ENCODE data around the gene PRKCA.

Gene PRKCA

DNA sequence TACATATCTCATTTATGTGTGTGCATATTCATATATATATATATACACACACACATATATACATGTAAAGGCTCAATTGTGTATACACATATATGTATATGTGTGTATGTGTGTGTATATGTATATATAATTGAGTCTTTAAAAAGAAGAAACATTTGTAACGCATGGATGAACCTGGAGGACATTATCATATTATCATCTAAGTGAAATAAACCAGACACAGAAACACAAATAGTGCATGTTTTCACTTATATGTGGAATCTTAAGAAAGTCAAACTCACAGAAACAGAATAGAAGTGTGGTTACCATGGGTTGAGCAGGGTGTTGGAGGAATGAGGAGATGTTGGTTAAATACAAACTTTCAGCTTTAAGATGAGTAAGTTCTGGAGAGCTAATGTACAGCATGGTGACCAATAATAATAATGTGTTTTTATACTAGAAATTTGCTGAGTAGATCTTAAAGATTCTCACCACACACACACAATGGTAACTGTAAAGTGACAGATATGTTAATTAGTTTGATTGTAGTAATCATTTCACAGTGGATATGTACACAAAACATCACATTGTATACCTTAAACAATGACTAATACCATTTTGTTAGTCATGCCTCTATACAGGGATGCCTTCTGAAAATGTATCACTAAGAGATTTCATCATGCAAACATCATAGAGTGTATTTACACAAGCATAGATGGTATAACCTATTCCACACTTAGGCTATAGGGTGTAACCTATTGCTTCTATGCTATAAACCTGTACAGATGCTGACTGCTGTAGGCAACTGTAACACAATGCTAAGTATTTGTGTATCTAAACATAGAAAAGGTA, 399.9 kb downstream of the PRKCA start:
- H3K36me3 ChIP-seq, result peaks cover 2% of the 10 kb centered on the region; the same call in 1 of the 2 replicates
- H3K4me1 ChIP-seq, result peaks cover 21% of the 10 kb centered on the region
- no peak overlapping the region for H3K4me3 ChIP-seq (ENCODE audit: low read depth, low read length)
- no peak for DNase-seq
- no peak for TF ChIP-seq CTCF (IDR thresholded peaks at IDR 0.05; ENCODE audit: low read depth, low read length)
- no peaks in the 10 kb centered on the region for H3K27me3 ChIP-seq
- no peaks in the 10 kb centered on the region for H3K9me3 ChIP-seq

DNA sequence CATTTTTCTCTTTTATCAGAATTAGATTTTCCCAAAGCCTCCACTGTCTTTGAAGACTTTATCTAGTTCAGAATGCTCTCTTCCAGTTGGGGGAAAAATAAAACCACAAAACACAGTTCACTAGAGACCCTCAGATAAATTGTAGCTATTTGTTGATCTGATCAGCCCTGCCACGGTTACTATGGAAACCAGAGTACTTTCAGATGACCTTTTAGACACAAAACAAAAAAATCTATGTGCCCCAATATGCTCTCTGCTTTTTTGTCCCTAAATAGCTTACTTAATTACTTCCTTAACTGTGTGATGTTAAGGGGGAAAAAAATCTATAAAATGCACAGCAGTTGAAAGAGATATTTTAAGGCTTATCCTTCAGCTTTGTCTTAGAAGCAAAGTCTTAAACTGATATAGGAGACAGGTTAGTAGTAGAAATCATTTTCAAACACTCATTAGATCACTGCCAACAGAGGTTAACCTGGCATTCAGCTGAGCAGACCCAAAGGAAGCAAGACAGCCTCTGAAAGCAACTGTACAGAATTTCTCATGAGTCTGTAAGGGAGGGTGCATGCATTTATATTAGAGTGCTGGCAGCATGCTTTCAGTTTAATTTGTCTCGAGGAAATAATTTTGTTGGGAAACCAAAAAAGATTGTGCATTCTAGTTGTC, 402.6 kb downstream of the PRKCA start:
- H3K9me3 ChIP-seq, result no peaks in the 10 kb centered on the region
- TF ChIP-seq CTCF (IDR thresholded peaks at IDR 0.05; ENCODE audit: low read depth, low read length), result no peak
- no peaks in the 10 kb centered on the region for H3K27me3 ChIP-seq
- peaks cover 21% of the 10 kb centered on the region for H3K4me1 ChIP-seq
- no peak overlapping the region for H3K4me3 ChIP-seq (ENCODE audit: low read depth, low read length)
- no peak for DNase-seq
- H3K36me3 ChIP-seq, result no peaks in the 10 kb centered on the region

DNA sequence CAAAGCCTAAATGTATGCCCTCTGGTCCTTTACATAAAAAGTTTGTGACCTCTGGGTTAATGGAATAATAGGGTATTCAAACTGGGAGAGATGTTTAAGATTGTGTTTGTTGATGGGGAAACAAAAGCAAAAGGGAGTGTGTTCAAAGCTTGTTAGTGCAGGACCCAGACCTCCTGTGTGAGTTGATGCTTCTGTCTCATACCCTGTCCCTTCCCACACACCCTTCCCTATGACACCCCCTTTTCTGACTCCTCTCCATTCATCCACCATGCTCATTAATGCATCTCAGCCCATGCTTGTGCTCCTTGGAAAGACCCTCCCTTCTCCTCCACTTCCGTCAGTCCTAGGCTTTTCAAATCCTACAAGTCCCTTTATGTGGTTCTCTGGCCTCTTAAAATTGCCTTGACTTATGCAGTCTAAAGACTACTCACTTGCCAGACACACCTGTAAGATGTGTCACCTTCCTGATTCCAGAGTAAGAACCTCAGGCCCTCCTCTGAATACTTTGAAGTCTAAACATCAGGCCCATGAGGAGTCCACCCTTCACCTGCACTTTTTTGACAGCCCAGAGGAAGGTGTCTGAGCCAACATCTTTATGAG, 404.5 kb downstream of the PRKCA start:
- no peaks in the 10 kb centered on the region for H3K36me3 ChIP-seq
- no peak for DNase-seq
- H3K27me3 ChIP-seq, result no peaks in the 10 kb centered on the region
- H3K4me3 ChIP-seq (ENCODE audit: low read depth, low read length), result no peak overlapping the region
- no peak for TF ChIP-seq CTCF (IDR thresholded peaks at IDR 0.05; ENCODE audit: low read depth, low read length)
- H3K9me3 ChIP-seq, result no peaks in the 10 kb centered on the region
- peaks cover 16% of the 10 kb centered on the region for H3K4me1 ChIP-seq

GRCh38 chr17:66711401-66711800, 409.0 kb downstream of the PRKCA start:
- no peaks in the 10 kb centered on the region for H3K36me3 ChIP-seq
- no peak overlapping the region for H3K4me3 ChIP-seq (ENCODE audit: low read depth, low read length)
- no peak for TF ChIP-seq CTCF (IDR thresholded peaks at IDR 0.05; ENCODE audit: low read depth, low read length)
- H3K4me1 ChIP-seq, result peaks cover 10% of the 10 kb centered on the region
- no peaks in the 10 kb centered on the region for H3K9me3 ChIP-seq
- DNase-seq, result no peak
- no peaks in the 10 kb centered on the region for H3K27me3 ChIP-seq

GRCh38 chr17:66711881-66712321, 409.5 kb downstream of the PRKCA start:
- H3K9me3 ChIP-seq, result no peaks in the 10 kb centered on the region
- peaks cover 14% of the 10 kb centered on the region for H3K4me1 ChIP-seq
- TF ChIP-seq CTCF (IDR thresholded peaks at IDR 0.05; ENCODE audit: low read depth, low read length), result no peak
- H3K27me3 ChIP-seq, result no peaks in the 10 kb centered on the region
- H3K36me3 ChIP-seq, result no peaks in the 10 kb centered on the region
- H3K4me3 ChIP-seq (ENCODE audit: low read depth, low read length), result no peak overlapping the region
- DNase-seq, result no peak
